ENCODE measurements around the gene FRMD8. TPM values are rescaled to one million over a fixed set of nuclear protein-coding genes. Genes with fewer than 3 reads are reported as not detected.
A peak's percentile ranks its signal among the peaks of the same experiment; 100 is the strongest.

FRMD8 gene
- total RNA-seq, 2 donors from 2014 or later, result 38.1 to 42.2 TPM

GRCh38 chr11:65388731-65389130 is 2.3 kb downstream of the FRMD8 start:
- intact Hi-C loops (cut with DNase I, micrococcal nuclease), result no loop called here
- no peak for ATAC-seq
- no peak for DNase-seq

- no peak for ATAC-seq
- intact Hi-C loops (cut with DNase I, micrococcal nuclease), result no loop called here
These were observed 3.0 kb downstream of the FRMD8 start for GRCh38 chr11:65389294-65389980.

GRCh38 chr11:65390099-65390941 is 3.9 kb downstream of the FRMD8 start:
- intact Hi-C loops (cut with DNase I, micrococcal nuclease), result no loop called here
- no peak for ATAC-seq
- DNase-seq, result no peak

More at GRCh38 chr11:65389294-65389980, 3.0 kb downstream of the FRMD8 start:
- no peak for DNase-seq

- intact Hi-C loops (cut with DNase I, micrococcal nuclease), result no loop called here
- ATAC-seq, result no peak
- no peak for DNase-seq
These were observed 4.6 kb downstream of the FRMD8 start for GRCh38 chr11:65390996-65391395.

GRCh38 chr11:65392186-65392829 is 5.9 kb downstream of the FRMD8 start:
- intact Hi-C loops (cut with DNase I, micrococcal nuclease), result no loop called here
- DNase-seq (no peak), ATAC-seq (no peak)

GRCh38 chr11:65392899-65393298 is 6.5 kb downstream of the FRMD8 start:
- ATAC-seq (no peak), DNase-seq (no peak)
- intact Hi-C loops (cut with DNase I, micrococcal nuclease), result no loop called here

- ATAC-seq (no peak), DNase-seq (no peak)
- intact Hi-C loops (cut with DNase I, micrococcal nuclease), result no loop called here
These were observed 7.2 kb downstream of the FRMD8 start for GRCh38 chr11:65393513-65394079.

- no peak for DNase-seq
- intact Hi-C loops (cut with DNase I, micrococcal nuclease), result no loop called here
- ATAC-seq, result no peak
These were observed 7.7 kb downstream of the FRMD8 start for GRCh38 chr11:65394125-65394536.

GRCh38 chr11:65395961-65396530 is 9.6 kb downstream of the FRMD8 start:
- intact Hi-C loops (cut with DNase I, micrococcal nuclease), result no loop called here
- no peak for DNase-seq
- no peak for ATAC-seq

- ATAC-seq (no peak), DNase-seq (no peak)
- intact Hi-C loops (cut with DNase I, micrococcal nuclease), result no loop called here
These were observed 10.6 kb downstream of the FRMD8 start for GRCh38 chr11:65396769-65397745.

- no peak for ATAC-seq
- no peak for DNase-seq
- intact Hi-C loops (cut with DNase I, micrococcal nuclease), result no loop called here
These were observed 12.0 kb downstream of the FRMD8 start for GRCh38 chr11:65398362-65398910.

- no peak for DNase-seq
- ATAC-seq, result no peak
- intact Hi-C loops (cut with DNase I, micrococcal nuclease), result no loop called here
These were observed 12.8 kb downstream of the FRMD8 start for GRCh38 chr11:65399249-65399648.

- DNase-seq (no peak), ATAC-seq (no peak)
These were observed 13.4 kb downstream of the FRMD8 start for GRCh38 chr11:65399845-65400244.

GRCh38 chr11:65400307-65401072 is 14.1 kb downstream of the FRMD8 start:
- no peak for DNase-seq
- peak; percentile 60 for ATAC-seq
- intact Hi-C loops (cut with DNase I, micrococcal nuclease), result no loop called here

More at GRCh38 chr11:65399845-65400244, 13.4 kb downstream of the FRMD8 start:
- intact Hi-C loops (cut with DNase I, micrococcal nuclease), result no loop called here

GRCh38 chr11:65401073-65401802 is 14.8 kb downstream of the FRMD8 start:
- DNase-seq (no peak), ATAC-seq (peak; percentile 50)
- intact Hi-C loops (cut with DNase I, micrococcal nuclease), result no loop called here

GRCh38 chr11:65401803-65402248 is 15.4 kb downstream of the FRMD8 start:
- no peak for DNase-seq
- intact Hi-C loops (cut with DNase I, micrococcal nuclease), result no loop called here
- ATAC-seq, result peak; percentile 63
